A549 (cell line): Measurements from ENCODE around the gene TNS3. TPM values are rescaled to one million over a fixed set of nuclear protein-coding genes. Genes with fewer than 3 reads are reported as not detected.

Source experiments
- ATAC-seq, 2 experiments: fragments of 200-7000 bp in 1 of 2; fragments of >200 bp in 1 of 2; cut with Nextera tagmentation in 1 of 2; cut with Tn5 transposase in 1 of 2; 3 replicates each; pipeline versions ENCODE4 v1.8.0 to v1.9.1; 2018 to 2020; ENCODE audit warnings: mild to moderate bottlenecking in 1 of 2, moderate library complexity in 1 of 2
- CTCF ChIA-PET: fragments of 300-600 bp; sonication (Branson Sonifier 250); formaldehyde crosslinking; extraction: SDS; loops from one replicate; lab custom pipeline; 2021; ENCODE audit warnings: antibody characterized with exemption, inconsistent platforms; lab: Yijun Ruan, JAX
- POLR2A ChIA-PET: fragments of 350-600 bp; formaldehyde crosslinking; extraction: SDS; loops from one replicate; lab custom pipeline; 2021; ENCODE audit warnings: antibody characterized with exemption, inconsistent platforms; lab: Yijun Ruan, JAX
- DNase-seq, 2 experiments: peaks; one replicate each; pipeline versions ENCODE4 v3.0.0 to v3.0.0-alpha.2; 2011 to 2016; ENCODE audit warnings: low read depth in 1 of 2, low spot score in 1 of 2
- FAIRE-seq: peaks from 2 replicates; lab custom pipeline; 2011; peaks lifted over from hg19 to GRCh38; lab: Jason Lieb, UNC
- H3K27ac ChIP-seq, 2 experiments: fragments of >200 bp; sonication (Bioruptor Twin); formaldehyde crosslinking; 3 replicates each; pipeline ENCODE4 v1.5.1; 2016 to 2017
- H3K4me1 ChIP-seq: fragments of >200 bp; sonication (Bioruptor Twin); formaldehyde crosslinking; 3 replicates; pipeline ENCODE4 v1.6.1; 2016
- H3K4me2 ChIP-seq: fragments of >200 bp; sonication (Bioruptor Twin); formaldehyde crosslinking; 3 replicates; pipeline ENCODE4 v1.6.1; 2016
- H3K4me3 ChIP-seq: fragments of >200 bp; sonication (Bioruptor Twin); formaldehyde crosslinking; 3 replicates; pipeline ENCODE4 v1.5.1; 2016
- H3K9me3 ChIP-seq: fragments of >200 bp; sonication (Bioruptor Twin); formaldehyde crosslinking; 3 replicates; pipeline ENCODE4 v1.6.1; 2016
- ATOH8 ChIP-seq: fragments of 250-450 bp; sonication (Bioruptor Pico); IDR thresholded peaks from 2 replicates; pipeline ENCODE4 v1.5.0; 2020; ENCODE audit warnings: low read depth, mild to moderate bottlenecking, moderate library complexity
- CBX2 ChIP-seq: fragments of 200-600 bp; sonication (generic); IDR thresholded peaks from 2 replicates; pipeline ENCODE4 v1.6.1; 2016; ENCODE audit warnings: low read depth, mild to moderate bottlenecking, borderline replicate concordance
- FOSB ChIP-seq: fragments of 250-450 bp; sonication (Bioruptor Pico); IDR thresholded peaks from 2 replicates; pipeline ENCODE4 v1.5.0; 2020; ENCODE audit warnings: mild to moderate bottlenecking, moderate library complexity
- GATA3 ChIP-seq: IDR thresholded peaks from 2 replicates; pipeline ENCODE4 v1.6.1; 2012; ENCODE audit warnings: borderline replicate concordance
- JUN ChIP-seq, 2 experiments: fragments of >200 bp; sonication (Bioruptor Twin); formaldehyde crosslinking; IDR thresholded peaks; 2 replicates in 1 of 2; 3 replicates in 1 of 2; pipeline ENCODE4 v1.6.1; 2016 to 2017
- JUNB ChIP-seq: fragments of >200 bp; sonication (Bioruptor Twin); formaldehyde crosslinking; IDR thresholded peaks from 2 replicates; pipeline ENCODE4 v1.6.1; 2016
- KDM1A ChIP-seq: fragments of 200-600 bp; sonication (generic); IDR thresholded peaks from 2 replicates; pipeline ENCODE4 v1.6.1; 2016; ENCODE audit warnings: low read depth, mild to moderate bottlenecking
- MAFK ChIP-seq: fragments of 450-650 bp; IDR thresholded peaks from 2 replicates; pipeline ENCODE4 v1.6.1; 2014; ENCODE audit not compliant: partially characterized antibody
- MAZ ChIP-seq: fragments of 150-350 bp; IDR thresholded peaks from 2 replicates; pipeline ENCODE4 v1.6.1; 2014; ENCODE audit warnings: antibody characterized with exemption, low read depth, low read length, borderline replicate concordance
- NFE2L2 ChIP-seq: fragments of 150-350 bp; conservative IDR thresholded peaks from 2 replicates; pipeline ENCODE4 v1.6.1; 2014; ENCODE audit warnings: low read length
- NPAS2 ChIP-seq: fragments of 250-450 bp; sonication (Bioruptor Pico); IDR thresholded peaks from 2 replicates; pipeline ENCODE4 v1.8.0; 2022; ENCODE audit warnings: mild to moderate bottlenecking, moderate library complexity, borderline replicate concordance
- POLR2A ChIP-seq: IDR thresholded peaks from 2 replicates; pipeline ENCODE4 v1.6.1; 2012; ENCODE audit warnings: mild to moderate bottlenecking, low read length
- RAD21 ChIP-seq, 2 experiments: fragments of >200 bp in 1 of 2; sonication (Bioruptor Twin) in 1 of 2; formaldehyde crosslinking in 1 of 2; IDR thresholded peaks in 1 of 2; conservative IDR thresholded peaks in 1 of 2; 2 replicates in 1 of 2; 3 replicates in 1 of 2; pipeline ENCODE4 v1.6.1; 2012 to 2018; ENCODE audit warnings: inconsistent platforms in 1 of 2
- RNF2 ChIP-seq: fragments of 200-600 bp; sonication (generic); IDR thresholded peaks from 2 replicates; pipeline ENCODE4 v1.6.1; 2016; ENCODE audit warnings: low read depth, mild to moderate bottlenecking, antibody characterized with exemption, moderate library complexity, borderline replicate concordance
- TFCP2L1 ChIP-seq: fragments of 250-450 bp; sonication (Bioruptor Pico); IDR thresholded peaks from 2 replicates; pipeline ENCODE4 v1.5.0; 2021; ENCODE audit warnings: mild to moderate bottlenecking
- USF2 ChIP-seq: fragments of 450-650 bp; IDR thresholded peaks from 2 replicates; pipeline ENCODE4 v1.6.1; 2014; ENCODE audit warnings: antibody characterized with exemption
- ZNF302 ChIP-seq: fragments of 250-450 bp; sonication (Bioruptor Pico); IDR thresholded peaks from 2 replicates; pipeline ENCODE4 v1.9.0; 2021; ENCODE audit warnings: inconsistent platforms, mild to moderate bottlenecking, moderate library complexity
- WGBS: methylation state at CpG from one replicate; pipeline ENCODE4 v1.1.6; 2017; ENCODE audit errors: missing lambda C conversion rate; 5-methylcytosine and 5-hydroxymethylcytosine counted together
- polyA plus RNA-seq, 4 experiments: library from polyadenylated mRNA; depleted of rRNA in 3 of 4; stranded (reverse); fragments of >200 nt; fragmentation: RNase III in 1 of 4; extraction: RNeasy Plus Mini Kit Qiagen cat#74134 plus additional on column Dnase treatment in 1 of 4; gene quantifications; 2 replicates in 3 of 4; 3 replicates in 1 of 4; pipeline ENCODE4 v1.2.3, GENCODE V29; 2011 to 2017

Gene TNS3
- polyA plus RNA-seq, 2 of the 4 experiments (the other 2 are of a cell fraction), result 107 to 134 TPM

- no peak for FAIRE-seq
- no peak for ATAC-seq
- H3K4me3 ChIP-seq, result no peak overlapping the region
- no peak overlapping the region for H3K4me2 ChIP-seq
- POLR2A ChIA-PET, result no interaction called here
- TF ChIP-seq KDM1A, result no peak
- TF ChIP-seq MAZ, result no peak
- TF ChIP-seq MAFK, result no peak
- TF ChIP-seq NFE2L2, result no peak
- WGBS, result 94% methylated on average over 6 of the region's 6 CpGs
- DNase-seq, result no peak
- H3K9me3 ChIP-seq, result no peaks in the 10 kb centered on the region
- no peak overlapping the region for H3K27ac ChIP-seq
- H3K4me1 ChIP-seq, result no peaks in the 10 kb centered on the region
- CTCF ChIA-PET, result no interaction called here
Observed at GRCh38 chr7:47308808-47309207, 273.1 kb downstream of the TNS3 start.

DNA sequence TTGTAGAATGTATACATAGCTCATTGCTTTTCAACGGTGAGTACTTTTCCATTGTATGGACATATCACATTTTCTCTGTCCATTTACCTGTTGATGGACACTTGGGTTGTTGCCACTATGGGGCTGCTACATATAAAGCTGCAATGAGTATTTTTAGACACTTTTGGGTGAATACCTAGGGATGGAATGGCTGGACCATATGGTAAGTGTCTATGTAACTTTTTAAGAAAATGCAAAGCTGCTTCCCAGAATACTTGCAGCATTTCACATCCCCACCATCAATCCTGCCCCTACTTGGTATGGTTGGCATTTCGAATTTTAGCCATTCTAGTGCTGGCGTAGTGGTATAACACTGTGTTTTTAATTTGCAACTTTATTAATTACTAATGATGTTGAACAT is 274.6 kb downstream of the TNS3 start:
- Histone ChIP-seq H3K4me2 (no peak overlapping the region), H3K27ac (no peak overlapping the region), H3K4me3 (no peak overlapping the region), H3K4me1 (no peaks in the 10 kb centered on the region), H3K9me3 (no peaks in the 10 kb centered on the region)
- no peak for FAIRE-seq
- WGBS, result 97% methylated on average over 3 of the region's 3 CpGs
- no peak for TF ChIP-seq RNF2
- TF ChIP-seq USF2, result no peak
- no peak for TF ChIP-seq TFCP2L1 (CRISPR knock-in tag)
- no peak for TF ChIP-seq CBX2
- no peak for TF ChIP-seq MAFK
- TF ChIP-seq POLR2A, result no peak
- no peak for TF ChIP-seq NPAS2 (CRISPR knock-in tag)
- TF ChIP-seq FOSB, result no peak
- TF ChIP-seq ZNF302 (CRISPR knock-in tag), result no peak
- TF ChIP-seq JUNB, result no peak
- TF ChIP-seq JUN (IDR thresholded peaks at IDR 0.05), result no peak
- no peak for TF ChIP-seq ATOH8 (CRISPR knock-in tag)
- no peak for TF ChIP-seq RAD21 (conservative IDR thresholded peaks at IDR 0.05 in 1 of 2, IDR thresholded peaks at IDR 0.05 in 1 of 2)
- ChIA-PET POLR2A (no interaction called here), CTCF (interaction anchor here (1.7 kb wide), 1 partner anchor 41 kb away, joined by 3 read pairs; no protein-coding TSS in a partner anchor)
- ATAC-seq, result no peak
- DNase-seq, result no peak

DNA sequence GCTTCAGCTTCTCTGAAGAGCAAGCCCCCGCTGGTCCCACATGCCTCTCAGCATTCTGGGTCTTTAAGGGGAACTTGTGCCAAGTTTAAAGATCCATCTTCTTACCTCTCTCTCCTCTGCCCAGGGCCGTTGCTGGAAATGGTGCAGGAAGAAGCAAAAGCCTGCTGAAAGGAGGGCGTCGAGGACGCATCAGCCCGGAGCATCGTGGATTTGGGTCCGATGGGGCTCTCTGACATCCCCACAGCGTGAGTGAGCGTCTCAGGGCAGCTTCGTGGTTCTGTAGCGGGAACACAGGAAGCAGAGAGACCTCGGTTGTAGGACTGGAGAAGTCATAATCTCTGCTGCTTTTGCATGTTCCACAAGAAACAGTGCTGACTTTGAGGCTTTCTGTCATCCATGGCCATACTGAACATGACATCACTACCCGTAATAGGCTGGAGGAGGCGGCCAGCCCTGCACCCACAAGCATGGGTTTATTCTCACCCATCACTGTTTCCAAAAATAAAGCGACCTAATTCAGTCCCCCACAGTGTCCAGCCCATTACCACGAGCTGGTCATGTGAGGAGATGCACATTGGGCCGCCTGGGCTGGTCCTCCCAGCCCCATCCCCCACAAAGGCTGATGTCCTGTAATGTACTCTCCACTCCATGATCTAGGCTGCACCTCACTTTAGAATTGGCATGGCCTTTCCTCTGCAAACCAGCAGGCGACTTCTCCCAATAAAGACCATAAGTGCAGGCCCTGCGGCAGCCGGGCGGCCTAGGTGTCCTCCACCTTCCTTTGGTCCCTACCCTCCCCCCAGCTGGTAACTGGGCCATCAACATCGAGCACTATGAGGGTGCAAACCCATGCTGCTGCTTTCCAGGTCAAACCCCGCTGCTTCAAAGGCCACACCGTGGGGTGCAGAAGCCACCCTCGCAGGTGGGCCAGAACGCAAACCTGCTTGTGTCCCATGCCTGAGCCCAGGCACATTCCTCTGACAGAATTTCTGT is 276.9 kb downstream of the TNS3 start:
- no peak for FAIRE-seq
- CTCF ChIA-PET, result interaction anchor here (1.3 to 1.5 kb wide), 2 partner anchors 21 to 39 kb away, joined by 3 to 4 read pairs; no protein-coding TSS in a partner anchor
- H3K27ac ChIP-seq, result no peak overlapping the region
- peak in 1 of 2 experiments; percentile 12; a peak in 3 of 6 replicates for ATAC-seq
- no peaks in the 10 kb centered on the region for H3K4me1 ChIP-seq
- POLR2A ChIA-PET, result no interaction called here
- 89% methylated on average over 27 of the region's 27 CpGs for WGBS
- H3K4me3 ChIP-seq, result no peak overlapping the region
- TF ChIP-seq GATA3, result no peak
- no peaks in the 10 kb centered on the region for H3K9me3 ChIP-seq
- no peak overlapping the region for H3K4me2 ChIP-seq
- no peak for DNase-seq
